Stimulated activated CD4-positive, alpha-beta T cell treated with anti-CD3 and anti-CD28 coated beads, TNF-alpha, amount 100 ng/mL, for 1 hour (primary cell): ENCODE results near the gene BCL7A.
"Not testable (repeated sequence)": the region's sequence is repeated elsewhere in the genome, so short reads cannot be mapped to it uniquely, and the experiment has no call there.

Experiments
- DNase-seq, 3 donors: peaks; one replicate each; pipeline ENCODE4 v3.0.0-alpha.2; 2020; ENCODE audit warnings: low read depth in 3 of 3, low spot score in 1 of 3

Gene BCL7A

GRCh38 chr12:122051231-122051876 lies 29.7 kb downstream of the BCL7A start:
- DNase-seq: no peak

- DNase-seq: no peak
These were observed 30.6 kb downstream of the BCL7A start for GRCh38 chr12:122052285-122052684.

GRCh38 chr12:122054842-122055520 lies 33.3 kb downstream of the BCL7A start:
- no peak for DNase-seq

- not testable (repeated sequence) for DNase-seq
These were observed 34.7 kb downstream of the BCL7A start for GRCh38 chr12:122056406-122056805.

- DNase-seq: no peak
These were observed 35.5 kb downstream of the BCL7A start for GRCh38 chr12:122057007-122057735.

DNA sequence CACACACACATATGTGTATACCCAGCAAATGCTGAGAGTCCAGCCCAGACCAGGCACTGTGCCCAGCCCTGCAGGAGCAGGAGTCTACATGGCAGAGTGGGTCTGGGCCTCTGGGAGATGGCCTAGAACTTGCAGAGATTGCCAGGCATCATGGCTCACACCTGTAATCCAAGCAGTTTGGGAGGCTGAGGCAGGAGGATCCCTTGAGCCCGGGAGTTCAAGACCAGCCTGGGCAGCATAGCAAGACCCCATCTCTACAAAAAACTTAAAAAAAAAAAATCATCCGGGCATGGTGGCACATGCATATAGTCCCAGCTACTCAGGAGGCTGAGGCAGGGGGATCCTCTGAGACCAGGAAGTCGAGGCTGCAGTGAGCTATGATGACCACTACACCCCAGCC lies 36.1 kb downstream of the BCL7A start:
- no peak for DNase-seq

GRCh38 chr12:122058549-122059149 lies 37.0 kb downstream of the BCL7A start:
- DNase-seq: no peak

DNA sequence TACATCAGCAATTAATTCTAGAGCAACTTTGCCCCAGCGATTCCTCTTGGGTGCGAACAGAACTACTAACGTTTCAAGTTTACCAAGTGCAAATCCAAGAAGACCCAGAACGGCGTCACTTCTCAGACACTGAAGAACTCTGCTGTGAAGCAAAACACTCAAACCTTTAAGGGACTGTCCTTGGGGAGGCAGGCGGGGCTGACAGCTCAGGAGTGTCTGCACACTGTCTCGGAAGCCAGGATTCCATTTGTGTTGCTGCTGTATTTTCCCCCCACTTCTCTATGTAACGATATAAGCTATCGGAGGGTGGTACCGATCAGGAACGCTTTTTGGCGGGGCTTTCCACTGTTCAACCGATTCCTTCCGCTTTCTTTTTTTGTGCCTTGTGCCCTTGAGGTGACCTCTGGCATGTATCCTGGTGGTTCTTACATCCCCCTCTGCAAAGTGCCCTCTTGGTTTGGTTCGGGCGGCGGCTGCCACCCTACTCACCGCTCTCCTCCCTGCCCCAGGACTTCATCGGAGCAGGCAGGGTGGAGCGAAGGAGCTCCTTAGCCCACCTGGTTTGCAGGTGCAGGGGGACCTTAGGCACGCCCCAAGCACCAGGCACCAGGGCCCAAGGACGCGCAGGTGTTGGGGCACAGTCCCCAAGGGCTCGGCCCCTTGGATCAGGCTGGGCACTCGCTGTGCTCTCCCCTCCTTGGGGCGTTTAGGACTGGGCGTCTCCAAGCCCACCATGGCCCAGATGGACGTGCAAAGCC lies 37.7 kb downstream of the BCL7A start:
- DNase-seq: no peak

GRCh38 chr12:122060081-122060501 lies 38.4 kb downstream of the BCL7A start:
- DNase-seq: no peak

GRCh38 chr12:122061253-122061652 lies 39.6 kb downstream of the BCL7A start:
- DNase-seq: no peak

DNA sequence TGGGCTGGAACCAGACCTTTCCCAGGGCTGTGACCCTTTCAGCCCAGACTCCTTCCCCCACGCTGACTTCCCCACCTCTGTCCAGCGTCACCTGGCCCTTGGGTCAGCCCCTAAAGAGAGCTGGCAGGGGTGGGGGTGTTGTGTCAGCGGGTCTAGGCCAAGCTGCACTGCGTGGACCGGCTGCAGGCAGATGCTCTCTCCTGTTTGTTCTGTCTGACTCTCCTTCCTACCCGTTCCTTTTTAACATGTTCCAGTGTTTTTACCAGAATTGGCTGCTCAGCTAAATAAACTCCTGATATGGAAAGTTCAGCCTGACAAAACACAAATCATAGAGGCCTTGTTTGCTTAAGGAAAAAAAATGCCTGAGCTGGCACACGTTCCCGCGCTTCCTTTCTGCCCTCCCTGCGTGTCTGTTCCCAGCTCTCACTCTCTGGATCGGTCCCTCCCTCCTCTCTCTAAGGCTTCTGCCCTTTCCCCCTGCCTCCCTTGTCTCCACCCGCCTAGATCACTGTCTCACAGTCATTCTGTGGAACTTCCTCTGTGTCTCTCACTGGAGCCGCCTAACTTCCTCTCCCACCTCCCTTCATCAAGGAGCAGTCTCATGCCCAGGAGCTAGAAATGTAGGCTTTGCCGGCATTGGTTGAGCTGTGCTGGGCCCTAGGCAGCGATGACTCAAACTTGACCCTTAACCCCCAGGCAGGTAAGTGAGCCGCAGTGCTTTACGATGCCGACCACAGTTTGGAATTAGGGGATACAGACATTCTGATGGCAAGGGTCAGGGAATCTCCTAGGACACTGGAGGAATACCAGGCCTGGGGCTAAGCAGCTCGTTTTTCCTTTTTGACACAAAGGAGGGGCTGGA lies 41.4 kb downstream of the BCL7A start:
- no peak for DNase-seq

DNA sequence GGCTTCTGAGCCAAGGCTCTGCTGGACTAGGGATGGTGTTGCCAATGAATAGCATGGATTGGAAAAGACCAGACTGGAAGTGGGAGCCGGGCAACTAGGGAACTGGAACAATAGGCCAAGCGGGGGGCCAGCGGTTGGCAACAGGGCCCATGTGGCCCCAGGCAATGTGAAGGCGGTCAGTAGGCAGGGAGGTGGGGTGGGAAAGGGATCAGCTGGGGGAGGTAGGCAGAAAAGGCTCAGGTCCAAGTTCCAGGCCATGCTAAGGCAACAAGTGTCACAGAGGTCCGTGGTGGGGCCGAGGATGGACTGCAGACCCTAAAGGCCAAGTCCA lies 42.0 kb downstream of the BCL7A start:
- DNase-seq: no peak

DNA sequence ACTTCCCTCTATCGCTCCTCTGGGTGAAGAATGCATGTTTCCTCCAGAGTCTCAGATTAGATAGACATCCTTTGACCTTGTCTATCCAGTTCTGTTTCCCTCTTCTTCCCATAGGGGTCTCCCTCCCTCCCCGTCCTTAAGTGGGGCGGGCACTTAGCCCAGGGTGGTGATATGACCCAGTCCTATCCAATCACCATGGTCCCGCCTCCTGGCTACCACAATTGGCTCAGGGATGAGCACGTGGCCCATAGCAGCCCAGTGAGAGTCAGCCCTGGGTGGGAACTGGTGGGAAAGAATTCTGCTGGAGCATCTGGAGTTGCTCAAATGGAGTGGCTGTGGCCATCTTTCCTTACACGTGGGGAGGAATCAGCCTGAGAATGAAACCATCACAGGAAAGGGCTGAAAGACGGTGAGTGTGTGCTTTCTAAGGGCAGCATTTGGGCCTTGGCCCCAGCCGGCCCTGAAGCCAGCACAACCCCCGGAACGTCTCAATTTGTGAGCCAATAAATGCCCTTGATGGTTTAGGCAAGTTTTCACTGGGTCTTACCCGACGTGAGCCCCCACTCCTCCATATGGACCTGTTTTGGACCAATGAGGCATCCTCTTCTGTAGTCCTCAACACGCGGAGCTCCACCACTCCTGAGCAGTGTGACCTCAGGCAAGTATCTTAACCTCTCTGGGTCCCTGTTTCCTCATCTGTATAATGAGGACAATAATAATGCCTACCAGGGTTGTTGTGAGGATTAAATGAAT lies 42.5 kb downstream of the BCL7A start:
- no peak for DNase-seq

DNA sequence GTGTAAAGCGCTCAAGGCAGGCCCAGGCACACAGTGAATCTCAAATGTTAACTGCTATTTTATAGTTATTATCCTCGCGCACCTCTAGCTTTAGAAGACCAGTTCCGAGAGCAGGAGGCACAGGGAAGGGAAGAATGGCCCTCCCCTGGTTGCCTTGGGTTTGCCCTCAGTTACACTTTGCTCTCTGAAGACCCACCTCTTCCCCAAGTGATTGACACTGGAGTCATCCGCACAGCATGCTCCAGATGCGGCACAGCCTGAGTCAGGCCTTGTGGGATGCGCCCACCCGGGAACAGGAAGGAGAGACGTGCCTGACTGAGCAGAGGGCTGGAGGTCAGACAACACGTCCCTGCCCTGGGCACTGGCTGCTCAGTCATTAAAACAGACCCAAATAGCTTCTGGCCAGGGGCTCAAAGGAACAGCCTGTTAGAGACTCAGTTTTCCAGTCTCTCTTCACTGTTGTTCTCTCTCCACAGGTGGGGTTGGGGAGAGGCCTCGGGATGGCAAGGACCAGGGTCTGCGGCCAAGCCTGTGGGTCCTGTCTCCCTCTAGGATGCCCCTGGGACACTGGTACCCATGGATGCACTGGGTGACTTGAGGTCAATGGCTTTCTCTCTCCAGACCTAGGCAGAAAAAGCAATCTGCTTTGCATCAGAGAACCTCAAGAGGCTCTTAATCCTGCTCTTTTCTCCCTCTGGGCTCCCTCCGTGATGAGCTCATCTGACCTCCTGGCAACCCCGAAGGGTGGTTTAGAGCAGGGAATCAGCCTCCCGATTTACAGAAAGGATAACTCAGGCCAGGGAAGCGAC lies 43.3 kb downstream of the BCL7A start:
- DNase-seq: no peak

DNA sequence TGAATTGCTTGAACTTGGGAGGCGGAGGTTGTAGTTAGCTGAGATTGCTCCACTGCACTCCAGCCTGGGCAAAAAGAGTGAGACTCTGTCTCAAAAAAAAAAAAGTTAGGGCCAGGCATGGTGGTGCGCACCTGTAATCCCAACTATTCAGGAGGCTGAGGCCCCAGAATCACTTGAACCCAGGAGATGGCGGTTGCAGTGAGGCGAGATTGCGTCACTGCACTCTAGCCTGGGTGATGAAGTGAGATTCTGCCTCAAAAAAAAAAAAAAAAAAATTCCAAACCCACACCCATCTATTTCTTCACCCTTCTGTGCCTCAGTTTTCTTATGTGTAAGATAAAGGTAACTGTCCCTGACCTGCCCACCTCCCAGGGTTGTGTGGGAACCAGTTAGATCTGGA lies 45.9 kb downstream of the BCL7A start:
- no peak for DNase-seq

- no peak for DNase-seq
These were observed 46.3 kb downstream of the BCL7A start for GRCh38 chr12:122067966-122068365.

- no peak for DNase-seq
These were observed 50.6 kb downstream of the BCL7A start for GRCh38 chr12:122072031-122072970.

- DNase-seq: no peak
These were observed 52.1 kb downstream of the BCL7A start for GRCh38 chr12:122073815-122074214.
